GM19351 (cell line): ENCODE results near the gene ELMOD3.
A peak's percentile ranks its signal among the peaks of the same experiment; 100 is the strongest.
"Not testable (repeated sequence)": the region's sequence is repeated elsewhere in the genome, so short reads cannot be mapped to it uniquely, and the experiment has no call there.

Experiments
- ATAC-seq: cut with Tn5 transposase; IDR thresholded peaks from one replicate; pipeline ENCODE4 v1.9.1; 2021; ENCODE audit warnings: mild to moderate bottlenecking, moderate library complexity; ENCODE audit not compliant: unreplicated experiment

Gene ELMOD3

GRCh38 chr2:85400541-85401463, 46.2 kb downstream of the ELMOD3 start:
- ATAC-seq, result no peak

GRCh38 chr2:85401464-85401805, 46.9 kb downstream of the ELMOD3 start:
- no peak for ATAC-seq

GRCh38 chr2:85401844-85402243, 47.3 kb downstream of the ELMOD3 start:
- ATAC-seq, result no peak

- no peak for ATAC-seq
Observed at GRCh38 chr2:85405201-85406059, 50.9 kb downstream of the ELMOD3 start.

GRCh38 chr2:85409845-85410583, 55.4 kb downstream of the ELMOD3 start, which contains the start of gene CAPG:
Gene CAPG, minus strand, starts transcription at chr2:85410366. Its CDS starts 8,221 bp downstream, at chr2:85402145.
- ATAC-seq, result peak; percentile 77

GRCh38 chr2:85410584-85411404, 56.2 kb downstream of the ELMOD3 start:
- peak; percentile 28 for ATAC-seq

GRCh38 chr2:85411405-85411748, 56.8 kb downstream of the ELMOD3 start:
- no peak for ATAC-seq

- no peak for ATAC-seq
Observed at GRCh38 chr2:85413592-85414420, 59.2 kb downstream of the ELMOD3 start.

GRCh38 chr2:85414421-85414759, 59.8 kb downstream of the ELMOD3 start:
- ATAC-seq, result not testable (repeated sequence)

GRCh38 chr2:85414761-85415553, 60.4 kb downstream of the ELMOD3 start:
- no peak for ATAC-seq

GRCh38 chr2:85415980-85416650, 61.5 kb downstream of the ELMOD3 start:
- no peak for ATAC-seq

GRCh38 chr2:85418132-85419008, 63.8 kb downstream of the ELMOD3 start, which contains the start of gene SH2D6:
Gene SH2D6, plus strand, starts transcription at chr2:85418714. Its CDS starts 10,752 bp downstream, at chr2:85429466.
- peak; percentile 84 for ATAC-seq

- no peak for ATAC-seq
Observed at GRCh38 chr2:85419009-85419675, 64.6 kb downstream of the ELMOD3 start.

GRCh38 chr2:85420536-85421259, 66.1 kb downstream of the ELMOD3 start:
- ATAC-seq, result peak; percentile 59

- ATAC-seq, result no peak
Observed at GRCh38 chr2:85421260-85422071, 66.9 kb downstream of the ELMOD3 start.
